Astrocyte (in vitro differentiated cells and primary cell): ENCODE results near the gene ZNF362. TPM values are rescaled to one million over a fixed set of nuclear protein-coding genes. Genes with fewer than 3 reads are reported as not detected.

Experiments
- DNase-seq: peaks from one replicate; pipeline ENCODE4 v3.0.0-alpha.2; 2010; ENCODE audit warnings: low read depth
- FAIRE-seq: peaks from 2 replicates; lab custom pipeline; 2011; peaks lifted over from hg19 to GRCh38; lab: Jason Lieb, UNC
- H2AFZ ChIP-seq: 2 replicates; pipeline ENCODE4 v1.6.0; 2012; ENCODE audit warnings: low read depth, low read length, inconsistent platforms
- H3K27ac ChIP-seq: 2 replicates; pipeline ENCODE4 v1.5.1; 2011; ENCODE audit warnings: low read depth, low read length, inconsistent platforms
- H3K27me3 ChIP-seq: 2 replicates; pipeline ENCODE4 v1.6.0; 2011; ENCODE audit warnings: low read length, inconsistent platforms; ENCODE audit not compliant: insufficient read depth
- H3K36me3 ChIP-seq: 2 replicates; pipeline ENCODE4 v1.5.1; 2011; ENCODE audit warnings: low read length, inconsistent platforms; ENCODE audit not compliant: insufficient read depth
- H3K4me1 ChIP-seq: 2 replicates; pipeline ENCODE4 v1.5.1; 2011; ENCODE audit warnings: low read length, inconsistent platforms; ENCODE audit not compliant: insufficient read depth
- H3K4me2 ChIP-seq: 2 replicates; pipeline ENCODE4 v1.6.0; 2012; ENCODE audit warnings: low read length, inconsistent platforms
- H3K4me3 ChIP-seq: 2 replicates; pipeline ENCODE4 v1.5.1; 2011; ENCODE audit warnings: low read depth, mild to moderate bottlenecking, low read length, inconsistent platforms; ENCODE audit not compliant: insufficient read depth
- H3K79me2 ChIP-seq: 2 replicates; pipeline ENCODE4 v1.6.0; 2012; ENCODE audit warnings: mild to moderate bottlenecking, low read length, inconsistent platforms; ENCODE audit not compliant: insufficient read depth
- H3K9ac ChIP-seq: 2 replicates; pipeline ENCODE4 v1.6.0; 2012; ENCODE audit warnings: mild to moderate bottlenecking, low read length, inconsistent platforms
- H3K9me3 ChIP-seq: 2 replicates; pipeline ENCODE4 v1.5.1; 2012; ENCODE audit warnings: low read depth, mild to moderate bottlenecking, low read length, inconsistent platforms; ENCODE audit not compliant: insufficient read depth
- H4K20me1 ChIP-seq: 2 replicates; pipeline ENCODE4 v1.6.0; 2012; ENCODE audit warnings: low read length, inconsistent platforms; ENCODE audit not compliant: insufficient read depth
- H3K27ac Mint-ChIP-seq: one replicate; pipeline ENCODE4 v1.8.0; 2021; ENCODE audit warnings: mild to moderate bottlenecking, mixed read lengths; ENCODE audit not compliant: unreplicated experiment
- H3K27me3 Mint-ChIP-seq: one replicate; pipeline ENCODE4 v1.8.0; 2021; ENCODE audit warnings: low read depth, mixed read lengths; ENCODE audit not compliant: unreplicated experiment
- H3K36me3 Mint-ChIP-seq: one replicate; pipeline ENCODE4 v1.8.0; 2021; ENCODE audit warnings: low read depth, mixed read lengths; ENCODE audit not compliant: unreplicated experiment
- H3K4me1 Mint-ChIP-seq: one replicate; pipeline ENCODE4 v1.8.0; 2021; ENCODE audit warnings: low read depth, mixed read lengths; ENCODE audit not compliant: unreplicated experiment
- H3K4me3 Mint-ChIP-seq: one replicate; pipeline ENCODE4 v1.8.0; 2021; ENCODE audit warnings: mild to moderate bottlenecking, moderate library complexity, mixed read lengths; ENCODE audit not compliant: unreplicated experiment
- H3K9me3 Mint-ChIP-seq: one replicate; pipeline ENCODE4 v1.8.0; 2021; ENCODE audit warnings: mild to moderate bottlenecking, mixed read lengths; ENCODE audit not compliant: unreplicated experiment
- CTCF ChIP-seq: IDR thresholded peaks from 2 replicates; pipeline ENCODE4 v1.5.1; 2011; ENCODE audit warnings: low read depth, mild to moderate bottlenecking, inconsistent platforms, low read length, moderate library complexity; ENCODE audit not compliant: insufficient read depth
- EZH2 ChIP-seq: IDR thresholded peaks from 2 replicates; pipeline ENCODE4 v1.6.1; 2012; ENCODE audit warnings: mild to moderate bottlenecking, low read length, inconsistent platforms; ENCODE audit not compliant: insufficient read depth
- total RNA-seq: library from RNA; stranded (reverse); gene quantifications from 2 replicates; pipeline ENCODE4 v1.2.1, GENCODE V29; 2021

ZNF362 gene
- total RNA-seq, 1 donor from 2014 or later: 38.7 TPM

GRCh38 chr1:33234131-33234530, 22.2 kb upstream of the ZNF362 start:
- DNase-seq: no peak
- H3K4me3 ChIP-seq: no peak overlapping the region
- H3K4me1 Mint-ChIP-seq: peaks cover under 1% of the 10 kb centered on the region
- H2AFZ ChIP-seq: no peak overlapping the region
- H3K27me3 Mint-ChIP-seq: no peaks in the 10 kb centered on the region
- no peaks in the 10 kb centered on the region for H3K36me3 ChIP-seq
- no peak overlapping the region for H3K4me3 Mint-ChIP-seq
- no peaks in the 10 kb centered on the region for H3K36me3 Mint-ChIP-seq
- no peak overlapping the region for H3K4me2 ChIP-seq
- H3K79me2 ChIP-seq: no peaks in the 10 kb centered on the region
- no peak for TF ChIP-seq CTCF
- no peak for TF ChIP-seq EZH2
- H4K20me1 ChIP-seq: no peaks in the 10 kb centered on the region
- no peak for FAIRE-seq
- H3K4me1 ChIP-seq: no peaks in the 10 kb centered on the region
- H3K9me3 ChIP-seq: no peaks in the 10 kb centered on the region
- H3K9me3 Mint-ChIP-seq: peaks cover 2% of the 10 kb centered on the region
- H3K27ac ChIP-seq: no peak overlapping the region
- peaks cover 5% of the 10 kb centered on the region for H3K27me3 ChIP-seq
- H3K27ac Mint-ChIP-seq: no peak overlapping the region
- no peak overlapping the region for H3K9ac ChIP-seq

- Histone ChIP-seq H2AFZ (no peak overlapping the region), H3K9me3 (no peaks in the 10 kb centered on the region), H3K9ac (no peak overlapping the region), H3K4me1 (no peaks in the 10 kb centered on the region), H3K4me3 (no peak overlapping the region), H3K27ac (no peak overlapping the region), H3K79me2 (no peaks in the 10 kb centered on the region), H3K36me3 (no peaks in the 10 kb centered on the region), H3K27me3 (peaks cover 5% of the 10 kb centered on the region), H3K4me2 (no peak overlapping the region), H4K20me1 (no peaks in the 10 kb centered on the region)
- H3K36me3 Mint-ChIP-seq: no peaks in the 10 kb centered on the region
- peaks cover 4% of the 10 kb centered on the region for H3K27me3 Mint-ChIP-seq
- DNase-seq (no peak), FAIRE-seq (no peak)
- no peak for TF ChIP-seq CTCF
- TF ChIP-seq EZH2: no peak
- H3K27ac Mint-ChIP-seq: no peak overlapping the region
- no peak overlapping the region for H3K4me3 Mint-ChIP-seq
- H3K4me1 Mint-ChIP-seq: no peaks in the 10 kb centered on the region
- peaks cover 2% of the 10 kb centered on the region for H3K9me3 Mint-ChIP-seq
Measured at GRCh38 chr1:33234588-33234990, 21.7 kb upstream of the ZNF362 start.

GRCh38 chr1:33235521-33235920, 20.8 kb upstream of the ZNF362 start:
- no peak for FAIRE-seq

More at GRCh38 chr1:33235521-33235920, 20.8 kb upstream of the ZNF362 start:
- Histone ChIP-seq H3K4me2 (no peak overlapping the region), H3K36me3 (no peaks in the 10 kb centered on the region), H3K9me3 (no peaks in the 10 kb centered on the region), H3K9ac (no peak overlapping the region), H3K27ac (no peak overlapping the region), H2AFZ (no peak overlapping the region), H3K4me3 (no peak overlapping the region), H3K79me2 (no peaks in the 10 kb centered on the region), H3K4me1 (no peaks in the 10 kb centered on the region), H3K27me3 (no peaks in the 10 kb centered on the region), H4K20me1 (no peaks in the 10 kb centered on the region)
- Mint-ChIP-seq H3K27ac (no peak overlapping the region), H3K36me3 (no peaks in the 10 kb centered on the region), H3K4me3 (no peak overlapping the region), H3K9me3 (peaks cover 2% of the 10 kb centered on the region), H3K4me1 (no peaks in the 10 kb centered on the region), H3K27me3 (peaks cover 4% of the 10 kb centered on the region)
- no peak for TF ChIP-seq EZH2
- TF ChIP-seq CTCF: no peak
- no peak for DNase-seq
